Prostate gland (tissue), 2 donors: ENCODE measurements around the gene KLHL29. TPM values are rescaled to one million over a fixed set of nuclear protein-coding genes. Genes with fewer than 3 reads are reported as not detected.

Source experiments
- DNase-seq: peaks from one replicate; pipeline ENCODE4 v3.0.0-alpha.2; 2019; ENCODE audit warnings: low spot score
- H3K27ac ChIP-seq, 2 donors: fragments of 200-600 bp; sonication (generic); 2 replicates each; pipeline ENCODE4 v1.5.1; 2017 to 2019
- H3K27me3 ChIP-seq: fragments of 200-600 bp; sonication (generic); replicated peaks from 2 replicates; pipeline ENCODE4 v1.5.1; 2019; ENCODE audit not compliant: insufficient read depth
- H3K36me3 ChIP-seq, 2 donors: fragments of 200-600 bp; sonication (generic); 1 replicate in 1 of 2; 2 replicates in 1 of 2; pipeline versions ENCODE4 v1.5.1 to v1.8.1; 2017 to 2019
- H3K4me1 ChIP-seq: fragments of 200-600 bp; sonication (generic); replicated peaks from 2 replicates; pipeline ENCODE4 v1.5.1; 2019
- H3K4me3 ChIP-seq, 2 donors: fragments of 200-600 bp; sonication (generic); 2 replicates each; pipeline ENCODE4 v1.5.1; 2017 to 2019
- H3K9me3 ChIP-seq: fragments of 200-600 bp; sonication (generic); 2 replicates; pipeline ENCODE4 v1.5.1; 2017
- CTCF ChIP-seq, 4 experiments: fragments of 200-600 bp in 2 of 4; fragments of 450-650 bp in 2 of 4; sonication (generic) in 2 of 4; IDR thresholded peaks; 1 replicate in 3 of 4; 2 replicates in 1 of 4; pipeline ENCODE4 v1.5.1; 2016 to 2019; ENCODE audit warnings: antibody characterized with exemption in 4 of 4, mild to moderate bottlenecking in 2 of 4, moderate library complexity in 2 of 4
- POLR2A ChIP-seq: fragments of 450-650 bp; IDR thresholded peaks from one replicate; pipeline ENCODE4 v1.6.1; 2016; ENCODE audit warnings: antibody characterized with exemption, mild to moderate bottlenecking
- POLR2AphosphoS5 ChIP-seq: sonication (generic); formaldehyde crosslinking; IDR thresholded peaks from one replicate; pipeline ENCODE4 v1.6.1; 2017; ENCODE audit warnings: antibody characterized with exemption
- WGBS: methylation state at CpG from one replicate; pipeline ENCODE4 v1.1.5; 2018; 5-methylcytosine and 5-hydroxymethylcytosine counted together
- intact Hi-C: fragments of 100-400 bp; cut with DNase I; formaldehyde crosslinking; loops from one replicate; pipeline ENCODE4 v1.14.2; 2022
- total RNA-seq, 2 donors: library from RNA; depleted of rRNA; stranded (reverse); fragments of >200 nt; gene quantifications; one replicate each; pipeline ENCODE4 v1.1.0, GENCODE V29; 2016

Gene KLHL29
- total RNA-seq, 2 donors from 2014 or later, result 23.3 to 24.8 TPM

GRCh38 chr2:23703037-23703582 is 318.1 kb downstream of the KLHL29 start:
- 96% methylated on average over 17 of the region's 17 CpGs for WGBS
- Histone ChIP-seq H3K4me3 (no peak overlapping the region), H3K4me1 (no peaks in the 10 kb centered on the region), H3K36me3 (no peaks in the 10 kb centered on the region), H3K27ac (no peak overlapping the region), H3K27me3 (no peaks in the 10 kb centered on the region), H3K9me3 (no peaks in the 10 kb centered on the region)
- intact Hi-C loops, result no loop called here
- no peak for DNase-seq
- TF ChIP-seq POLR2AphosphoS5, result no peak
- no peak for TF ChIP-seq CTCF (IDR thresholded peaks at IDR 0.05)
- no peak for TF ChIP-seq POLR2A

GRCh38 chr2:23703583-23704385 is 318.8 kb downstream of the KLHL29 start:
- DNase-seq, result no peak
- H3K36me3 ChIP-seq, result no peaks in the 10 kb centered on the region
- no peak overlapping the region for H3K4me3 ChIP-seq
- H3K27ac ChIP-seq, result no peak overlapping the region
- intact Hi-C loops, result no loop called here
- no peaks in the 10 kb centered on the region for H3K27me3 ChIP-seq
- no peak for TF ChIP-seq POLR2AphosphoS5
- no peak for TF ChIP-seq POLR2A
- no peak for TF ChIP-seq CTCF (IDR thresholded peaks at IDR 0.05)
- 75% methylated on average over 16 of the region's 16 CpGs for whole genome bisulfite sequencing
- no peaks in the 10 kb centered on the region for H3K4me1 ChIP-seq
- H3K9me3 ChIP-seq, result no peaks in the 10 kb centered on the region

GRCh38 chr2:23705771-23706612 is 321.0 kb downstream of the KLHL29 start:
- Histone ChIP-seq H3K27ac (no peak overlapping the region), H3K27me3 (no peaks in the 10 kb centered on the region), H3K4me3 (no peak overlapping the region), H3K36me3 (no peaks in the 10 kb centered on the region), H3K9me3 (no peaks in the 10 kb centered on the region), H3K4me1 (no peaks in the 10 kb centered on the region)
- WGBS, result 94% methylated on average over 18 of the region's 18 CpGs
- DNase-seq, result no peak
- intact Hi-C loops, result no loop called here
- TF ChIP-seq CTCF (IDR thresholded peaks at IDR 0.05) (no peak), POLR2A (no peak), POLR2AphosphoS5 (no peak)

- H3K36me3 ChIP-seq, result no peaks in the 10 kb centered on the region
- DNase-seq, result no peak
- H3K27me3 ChIP-seq, result no peaks in the 10 kb centered on the region
- intact Hi-C loops, result no loop called here
- H3K27ac ChIP-seq, result no peak overlapping the region
- no peaks in the 10 kb centered on the region for H3K9me3 ChIP-seq
- TF ChIP-seq POLR2A, result no peak
- no peak for TF ChIP-seq POLR2AphosphoS5
- TF ChIP-seq CTCF (IDR thresholded peaks at IDR 0.05), result no peak
- no peak overlapping the region for H3K4me3 ChIP-seq
- 95% methylated on average over 18 of the region's 18 CpGs for WGBS
- no peaks in the 10 kb centered on the region for H3K4me1 ChIP-seq
Measured at GRCh38 chr2:23706613-23707078, 321.7 kb downstream of the KLHL29 start.
